Fibroblast of the aortic adventitia (primary cell): ENCODE results near the gene MPP3. TPM values are rescaled to one million over a fixed set of nuclear protein-coding genes. Genes with fewer than 3 reads are reported as not detected.

ENCODE experiments used
- DNase-seq: peaks from one replicate; pipeline ENCODE4 v3.0.0-alpha.2; 2010; ENCODE audit warnings: low read depth
- H3K4me3 ChIP-seq: 2 replicates; pipeline ENCODE4 v1.5.1; 2011; ENCODE audit warnings: low read depth, mild to moderate bottlenecking, control low read depth, low read length, moderate library complexity
- CTCF ChIP-seq: IDR thresholded peaks from 2 replicates; pipeline ENCODE4 v1.5.1; 2011; ENCODE audit warnings: mild to moderate bottlenecking, low read length, control low read depth, inconsistent platforms; ENCODE audit not compliant: insufficient read depth
- total RNA-seq: library from RNA; depleted of rRNA; stranded (reverse); fragments of >200 nt; gene quantifications from 2 replicates; pipeline ENCODE4 v1.2.3, GENCODE V29; 2012; ENCODE audit warnings: low replicate concordance

Gene MPP3
- total RNA-seq, 1 donor: 9.6 TPM

DNA sequence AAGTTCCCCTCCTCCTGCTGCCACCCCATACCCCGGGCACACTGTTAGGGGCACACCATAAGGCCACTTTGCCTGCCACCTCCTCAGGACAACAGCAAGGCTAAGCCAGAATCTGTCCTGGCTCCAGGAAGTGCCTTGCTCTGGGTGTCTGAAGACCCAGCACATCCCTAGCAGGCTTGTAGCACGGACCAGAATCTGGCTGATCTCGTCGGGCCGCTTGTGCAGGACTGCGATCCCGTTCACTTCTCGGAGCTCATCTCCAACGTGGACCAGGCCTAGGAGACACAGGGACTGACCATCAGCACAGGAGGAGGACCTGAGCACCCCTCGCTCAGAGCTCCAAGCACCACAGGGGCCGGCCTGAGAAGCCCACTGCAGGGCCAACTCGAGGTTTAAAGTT is 7.4 kb downstream of the MPP3 start:
- DNase-seq: no peak
- TF ChIP-seq CTCF: no peak
- no peak overlapping the region for H3K4me3 ChIP-seq

DNA sequence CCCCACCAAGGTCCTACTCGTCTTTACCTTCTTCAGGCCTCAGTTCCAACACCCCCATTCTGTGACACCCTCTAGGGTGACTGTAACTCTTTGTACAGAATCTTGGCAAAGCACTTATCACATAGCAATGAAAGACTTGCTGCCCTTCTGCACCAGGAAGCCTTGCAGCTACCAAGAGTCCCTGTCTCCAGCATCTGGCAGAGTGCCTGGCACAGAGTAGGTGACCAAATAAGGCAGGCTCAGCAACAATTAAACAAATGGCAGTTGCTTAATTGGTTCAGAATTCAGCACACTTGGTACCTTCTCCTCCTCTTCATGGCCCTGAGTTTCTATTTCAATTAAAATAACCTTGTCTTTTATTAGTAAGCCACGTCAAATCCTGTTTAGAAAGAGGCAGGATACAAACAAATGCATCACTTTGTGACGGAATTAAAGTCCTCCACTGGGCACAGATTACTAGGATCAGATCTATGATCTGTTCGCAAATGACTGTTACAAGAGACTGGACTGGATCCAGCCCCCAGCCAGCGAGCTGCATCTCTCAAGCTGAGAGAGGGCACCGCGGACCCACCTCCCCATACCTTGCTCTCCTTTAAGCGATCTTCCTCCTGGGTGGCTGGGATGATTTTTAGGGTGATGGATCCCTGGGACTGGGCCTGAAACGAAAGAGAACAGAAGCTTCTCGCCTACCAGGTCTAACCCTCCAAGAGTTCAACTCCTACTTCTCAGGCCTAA is 9.4 kb downstream of the MPP3 start:
- H3K4me3 ChIP-seq: no peak overlapping the region
- no peak for DNase-seq
- TF ChIP-seq CTCF: no peak

- H3K4me3 ChIP-seq: no peak overlapping the region
- no peak for TF ChIP-seq CTCF
- peak; percentile 56 for DNase-seq
Measured at GRCh38 chr17:43822570-43823190, 10.3 kb downstream of the MPP3 start.

GRCh38 chr17:43820759-43821158 is 12.2 kb downstream of the MPP3 start:
- TF ChIP-seq CTCF: no peak
- no peak for DNase-seq
- no peak overlapping the region for H3K4me3 ChIP-seq

DNA sequence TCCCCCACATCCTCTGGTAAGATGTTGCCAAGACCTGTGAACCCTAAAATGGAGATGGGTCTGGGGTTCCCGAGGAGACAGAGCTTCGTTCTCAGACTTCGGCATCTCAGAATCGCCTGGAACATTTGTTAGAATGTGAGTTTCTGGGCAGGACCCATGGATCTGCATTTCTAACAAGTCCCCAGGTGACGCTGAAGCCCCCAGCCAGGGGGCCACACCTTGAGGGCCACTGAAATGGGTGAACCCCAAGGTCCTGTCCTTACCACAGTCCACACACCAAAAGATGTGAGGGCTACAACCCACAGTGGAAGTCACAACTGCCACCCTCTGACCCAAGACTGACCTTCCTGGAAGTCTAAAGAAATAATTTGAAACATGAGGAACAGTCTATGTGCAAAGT is 14.0 kb downstream of the MPP3 start:
- TF ChIP-seq CTCF: no peak
- no peak overlapping the region for H3K4me3 ChIP-seq
- DNase-seq: no peak

DNA sequence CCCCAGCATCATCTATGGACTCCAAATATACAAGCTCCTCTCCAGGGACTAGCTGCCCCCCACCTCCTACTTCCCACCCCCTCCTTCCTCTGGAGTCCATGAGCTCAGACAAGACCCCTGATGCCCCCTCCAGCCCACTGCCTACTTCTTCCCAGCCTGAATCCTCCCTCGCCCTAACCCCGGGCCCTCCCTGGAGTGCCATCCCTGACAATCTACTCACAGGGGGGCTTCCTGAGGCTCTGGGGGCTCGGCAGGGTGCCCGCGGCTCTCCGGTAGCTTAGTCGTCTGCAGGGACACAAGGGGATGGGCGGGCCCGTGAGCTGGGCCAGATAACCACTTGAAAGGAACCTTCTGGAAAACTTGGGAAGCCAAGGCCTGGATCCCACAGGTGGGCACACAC is 15.1 kb downstream of the MPP3 start:
- TF ChIP-seq CTCF: no peak
- no peak for DNase-seq
- no peak overlapping the region for H3K4me3 ChIP-seq
